GM12878 (cell line): ENCODE data around the gene KNSTRN. TPM values are rescaled to one million over a fixed set of nuclear protein-coding genes. Genes with fewer than 3 reads are reported as not detected.

Source experiments
- BHLHE40 ChIP-seq, 2 experiments: fragments of 450-650 bp in 1 of 2; IDR thresholded peaks; 2 replicates each; pipeline ENCODE4 v1.6.1; 2011 to 2017; ENCODE audit warnings: low read depth in 2 of 2, borderline replicate concordance in 1 of 2, improper control_type of control experiment in 1 of 2, low read length in 1 of 2, mild to moderate bottlenecking in 1 of 2
- CBFB ChIP-seq: IDR thresholded peaks from 2 replicates; pipeline ENCODE4 v1.6.1; 2016; ENCODE audit warnings: antibody characterized with exemption, low read depth
- CREM ChIP-seq: IDR thresholded peaks from 2 replicates; pipeline ENCODE4 v1.6.1; 2014; ENCODE audit warnings: antibody characterized with exemption, low read depth
- ESRRA ChIP-seq: IDR thresholded peaks from 2 replicates; pipeline ENCODE4 v1.6.1; 2012; ENCODE audit warnings: mild to moderate bottlenecking, low read length, improper control_type of control experiment
- FOS ChIP-seq: IDR thresholded peaks from 3 replicates; pipeline ENCODE4 v1.6.1; 2011; ENCODE audit warnings: borderline replicate concordance; ENCODE audit not compliant: insufficient read length; ENCODE audit errors: extremely low read depth
- HSF1 ChIP-seq: fragments of 150-350 bp; IDR thresholded peaks from 2 replicates; pipeline ENCODE4 v1.6.1; 2014; ENCODE audit warnings: mild to moderate bottlenecking, low read depth, low read length
- IRF5 ChIP-seq: fragments of 450-650 bp; IDR thresholded peaks from 2 replicates; pipeline ENCODE4 v1.6.1; 2017; ENCODE audit warnings: borderline replicate concordance
- NFYB ChIP-seq: IDR thresholded peaks from 2 replicates; pipeline ENCODE4 v1.6.1; 2011; ENCODE audit warnings: low read depth, mild to moderate bottlenecking, low read length, improper control_type of control experiment, moderate library complexity; ENCODE audit not compliant: insufficient read depth
- PML ChIP-seq: IDR thresholded peaks from 2 replicates; pipeline ENCODE4 v1.6.1; 2012; ENCODE audit warnings: low read length, inconsistent platforms
- POLR2A ChIP-seq: IDR thresholded peaks from 2 replicates; pipeline ENCODE4 v1.6.1; 2011; ENCODE audit warnings: low read depth, mild to moderate bottlenecking, low read length
- RAD51 ChIP-seq: fragments of 450-650 bp; IDR thresholded peaks from 2 replicates; pipeline ENCODE4 v1.6.1; 2016; ENCODE audit warnings: moderate library complexity, mild to moderate bottlenecking, inconsistent platforms
- SKIL ChIP-seq: fragments of 450-650 bp; IDR thresholded peaks from 2 replicates; pipeline ENCODE4 v1.6.1; 2017; ENCODE audit warnings: mild to moderate bottlenecking, low read depth, inconsistent platforms; ENCODE audit not compliant: poor library complexity, severe bottlenecking
- SMAD5 ChIP-seq: IDR thresholded peaks from 2 replicates; pipeline ENCODE4 v1.6.1; 2016; ENCODE audit warnings: antibody characterized with exemption, low read depth
- SMC3 ChIP-seq: IDR thresholded peaks from 2 replicates; pipeline ENCODE4 v1.6.1; 2011; ENCODE audit warnings: low read length, improper control_type of control experiment, borderline replicate concordance
- YY1 ChIP-seq: IDR thresholded peaks from 2 replicates; pipeline ENCODE4 v1.6.1; 2011; ENCODE audit warnings: low read depth, mild to moderate bottlenecking, low read length
- ZBED1 ChIP-seq: IDR thresholded peaks from 2 replicates; pipeline ENCODE4 v1.6.1; 2016; ENCODE audit warnings: borderline replicate concordance
- ZNF274 ChIP-seq: IDR thresholded peaks from one replicate; pipeline ENCODE4 v1.8.0; 2011; ENCODE audit not compliant: insufficient read length, insufficient read depth
- ZNF592 ChIP-seq: fragments of 450-650 bp; IDR thresholded peaks from 2 replicates; pipeline ENCODE4 v1.6.1; 2017; ENCODE audit warnings: mild to moderate bottlenecking, moderate library complexity
- ZSCAN29 ChIP-seq: fragments of 450-650 bp; IDR thresholded peaks from 2 replicates; pipeline ENCODE4 v1.6.1; 2017; ENCODE audit warnings: mild to moderate bottlenecking, moderate library complexity
- polyA plus RNA-seq, 11 experiments: library from polyadenylated mRNA; depleted of rRNA in 4 of 11; unstranded in 6 of 11; stranded (reverse) in 5 of 11; fragments of >200 nt; fragmentation: Nextera tagmentation in 4 of 11; fragmentation: Illumina TruSeq in 1 of 11; extraction: Ambion mirVana in 4 of 11; extraction: Trizol in 1 of 11; gene quantifications; 1 replicate in 1 of 11; 2 replicates in 10 of 11; pipeline versions ENCODE4 v1.2.1 to v1.2.3, GENCODE V29; 2011 to 2016; ENCODE audit warnings: inconsistent platforms in 2 of 11, missing spikeins in 2 of 11, low read depth in 1 of 11
- total RNA-seq, 4 experiments: library from RNA; depleted of rRNA in 3 of 4; stranded (reverse); fragments of >200 nt in 3 of 4; fragmentation: Illumina TruSeq in 1 of 4; extraction: Trizol in 1 of 4; gene quantifications; 2 replicates each; pipeline versions ENCODE4 v1.2.1 to v1.2.3, GENCODE V29; 2013 to 2021

The KNSTRN gene
- total and polyA plus RNA-seq, 10 of the 15 experiments (the other 5 are each of a cell fraction or from before 2014, with no cell fraction given) = 30.3 to 72.1 (median 47.1) TPM

- TF ChIP-seq FOS (no peak), ZBED1 (peak; percentile 49; the same call in 1 of the 2 replicates), RAD51 (no peak), SMAD5 (0 out of 2 replicates have a peak, but pooled peaks have one; percentile 39), POLR2A (peak; percentile 82), CBFB (peak; percentile 32; the same call in 1 of the 2 replicates), PML (no peak), CREM (peak; percentile 65; the same call in 1 of the 2 replicates), SKIL (no peak), IRF5 (no peak), BHLHE40 (IDR thresholded peaks at IDR 0.05; ENCODE audit: borderline replicate concordance in 1 of 2, low read depth in 2 of 2, low read length in 1 of 2) (no peak), SMC3 (peak; percentile 18; the same call in 1 of the 2 replicates), ZSCAN29 (no peak), ZNF592 (no peak), HSF1 (no peak), ZNF274 (no peak), ESRRA (no peak), NFYB (no peak), YY1 (peak; percentile 100)
These were observed at the start of gene KNSTRN (continued) for GRCh38 chr15:40382580-40383456.
